ENCODE data around the gene PHF20.

- no peak for TF ChIP-seq CTCF (IDR thresholded peaks at IDR 0.05)
- TF ChIP-seq POLR2A (IDR thresholded peaks at IDR 0.05), result no peak
Observed at GRCh38 chr20:35954907-35955251, 183.1 kb downstream of the PHF20 start.

Measured in lower leg skin (tissue), 3 donors.